Measurements from ENCODE around the gene TTC16. TPM values are rescaled to one million over a fixed set of nuclear protein-coding genes. Genes with fewer than 3 reads are reported as not detected.

TTC16 gene
- total and polyA plus RNA-seq, 2 of the 8 experiments (the other 6 are each of a cell fraction or from before 2014, with no cell fraction given): 0.03 TPM; not detected in 1

DNA sequence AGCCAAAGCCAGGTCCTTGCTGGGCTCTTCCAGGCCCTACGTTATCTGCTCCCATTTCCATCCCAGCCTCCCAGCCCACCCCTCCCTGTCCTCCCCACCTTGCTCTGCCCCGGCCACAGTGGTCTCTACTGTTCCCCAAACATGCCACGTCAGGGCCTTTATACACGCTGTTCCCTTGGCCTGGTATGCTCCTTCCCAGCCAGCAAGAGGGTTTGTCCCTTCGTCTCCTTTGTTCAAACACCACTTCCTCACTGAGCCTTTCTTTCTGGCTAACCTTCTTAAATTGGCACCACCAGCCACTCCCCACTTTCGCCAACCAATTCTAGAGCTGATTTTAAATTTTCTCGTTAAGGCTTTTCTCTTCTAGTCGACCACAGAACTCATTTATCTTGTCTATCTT, 52.8 kb downstream of the TTC16 start:
- WGBS, 2 experiments (ENCODE audit: extremely low coverage in 1 of 2, insufficient coverage in 1 of 2, insufficient read length in 1 of 2, insufficient replicate concordance in 2 of 2, low coverage in 1 of 2, low lambda C conversion rate in 2 of 2, missing lambda C conversion rate in 1 of 2): 92% methylated on average over 8 of the region's 8 CpGs; no CpG with 5 or more reads in 1 of the 2 experiments
- Histone ChIP-seq H2BK15ac (ENCODE audit: low read length) (no peak overlapping the region), H3K36me3 (ENCODE audit: control insufficient read depth in 2 of 4, insufficient read depth in 4 of 4, low read length in 3 of 4) (no peaks in the 10 kb centered on the region), H3K14ac (ENCODE audit: insufficient read length) (no peak overlapping the region), H4K5ac (ENCODE audit: insufficient read length, low read depth, low read length) (no peak overlapping the region), H3K27me3 (replicated peaks in 1 of 4; ENCODE audit: control insufficient read depth in 3 of 4, extremely low read depth in 1 of 4, insufficient read depth in 3 of 4, low read length in 3 of 4) (no peaks in the 10 kb centered on the region), H4K91ac (replicated peaks; ENCODE audit: insufficient read length, low read length) (no peak overlapping the region), H3K27ac (ENCODE audit: low read depth, low read length) (no peak overlapping the region), H2AFZ (ENCODE audit: low read length) (no peak overlapping the region), H3K23ac (ENCODE audit: insufficient read length) (no peak overlapping the region), H3K4ac (replicated peaks; ENCODE audit: insufficient read length, low read depth, low read length) (no peak overlapping the region), H2BK5ac (ENCODE audit: low read depth, low read length) (0 out of 2 replicates have a peak overlapping the region, but pooled peaks have one; percentile 52), H2AK5ac (ENCODE audit: low read depth, low read length) (no peak overlapping the region), H3K23me2 (ENCODE audit: low read depth, low read length) (no peaks in the 10 kb centered on the region; the same call in 1 of the 2 replicates), H2BK12ac (ENCODE audit: low read depth, low read length) (0 out of 2 replicates have a peak overlapping the region, but pooled peaks have one; percentile 80), H4K20me1 (replicated peaks in 1 of 2; ENCODE audit: control insufficient read depth in 1 of 2, insufficient read depth in 2 of 2, low read length in 2 of 2) (no peaks in the 10 kb centered on the region), H3K4me2 (ENCODE audit: insufficient read depth in 1 of 2, low read depth in 2 of 2, low read length in 2 of 2) (no peak overlapping the region), H3K79me1 (ENCODE audit: low read depth, low read length) (no peaks in the 10 kb centered on the region), H3K9ac (replicated peaks in 1 of 4; ENCODE audit: extremely low read depth in 1 of 4, low read depth in 3 of 4, low read length in 3 of 4) (no peak overlapping the region), H2BK120ac (replicated peaks; ENCODE audit: low read depth, low read length) (no peak overlapping the region), H2BK20ac (ENCODE audit: low read length) (no peak overlapping the region), H3K4me1 (replicated peaks in 1 of 4; ENCODE audit: control insufficient read depth in 3 of 4, insufficient read depth in 4 of 4, low read length in 3 of 4) (peaks cover 4 to 21% (median 10%) of the 10 kb centered on the region in 4 experiments), H3K79me2 (ENCODE audit: control insufficient read depth in 1 of 2, insufficient read depth in 2 of 2, low read length in 2 of 2) (no peaks in the 10 kb centered on the region), H4K8ac (ENCODE audit: extremely low read depth, insufficient read depth, low read length) (no peak overlapping the region), H3K9me3 (ENCODE audit: insufficient read depth in 2 of 2, low read depth in 1 of 2, low read length in 1 of 2) (no peaks in the 10 kb centered on the region), H3K18ac (ENCODE audit: extremely low read depth, low read length) (no peak overlapping the region), H3K4me3 (ENCODE audit: extremely low read depth in 1 of 4, insufficient read depth in 2 of 4, low read depth in 3 of 4, low read length in 4 of 4) (no peak overlapping the region), H3K56ac (replicated peaks; ENCODE audit: insufficient read length, low read depth, low read length) (no peak overlapping the region)
- no peak for FAIRE-seq
- CTCF ChIA-PET (ENCODE audit: partially characterized antibody): interaction anchor here (1.4 to 14.6 kb wide), 5 partner anchors 17 to 34 kb away, joined by 4 to 227 read pairs (median 8); partner anchors contain the start of genes CDK9, SH2D3C and TOR2A
- no peak for DNase-seq (ENCODE audit: low read depth in 1 of 2, low spot score in 2 of 2)
- POLR2A ChIA-PET (ENCODE audit: partially characterized antibody): interaction anchor here (1.2 kb wide), 1 partner anchor 26 kb away, joined by 3 read pairs; no protein-coding TSS in a partner anchor
- TF ChIP-seq CTBP2 (IDR thresholded peaks at IDR 0.05; ENCODE audit: borderline replicate concordance, insufficient read depth, insufficient read length, low read length) (no peak), CEBPB (IDR thresholded peaks at IDR 0.05; ENCODE audit: low read depth, low read length) (no peak), POU5F1 (IDR thresholded peaks at IDR 0.05; ENCODE audit: low read depth, low read length) (no peak), BRCA1 (IDR thresholded peaks at IDR 0.05; ENCODE audit: low read depth, low read length) (no peak), TCF12 (IDR thresholded peaks at IDR 0.05; ENCODE audit: low read depth, low read length) (no peak), ZNF274 (IDR thresholded peaks at IDR 0.05; ENCODE audit: borderline replicate concordance, extremely low read depth, low read length) (no peak), CHD2 (IDR thresholded peaks at IDR 0.05; ENCODE audit: low read length) (no peak)
- TF ChIP-seq, protein P1, sequence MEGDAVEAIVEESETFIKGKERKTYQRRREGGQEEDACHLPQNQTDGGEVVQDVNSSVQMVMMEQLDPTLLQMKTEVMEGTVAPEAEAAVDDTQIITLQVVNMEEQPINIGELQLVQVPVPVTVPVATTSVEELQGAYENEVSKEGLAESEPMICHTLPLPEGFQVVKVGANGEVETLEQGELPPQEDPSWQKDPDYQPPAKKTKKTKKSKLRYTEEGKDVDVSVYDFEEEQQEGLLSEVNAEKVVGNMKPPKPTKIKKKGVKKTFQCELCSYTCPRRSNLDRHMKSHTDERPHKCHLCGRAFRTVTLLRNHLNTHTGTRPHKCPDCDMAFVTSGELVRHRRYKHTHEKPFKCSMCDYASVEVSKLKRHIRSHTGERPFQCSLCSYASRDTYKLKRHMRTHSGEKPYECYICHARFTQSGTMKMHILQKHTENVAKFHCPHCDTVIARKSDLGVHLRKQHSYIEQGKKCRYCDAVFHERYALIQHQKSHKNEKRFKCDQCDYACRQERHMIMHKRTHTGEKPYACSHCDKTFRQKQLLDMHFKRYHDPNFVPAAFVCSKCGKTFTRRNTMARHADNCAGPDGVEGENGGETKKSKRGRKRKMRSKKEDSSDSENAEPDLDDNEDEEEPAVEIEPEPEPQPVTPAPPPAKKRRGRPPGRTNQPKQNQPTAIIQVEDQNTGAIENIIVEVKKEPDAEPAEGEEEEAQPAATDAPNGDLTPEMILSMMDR (IDR thresholded peaks at IDR 0.05; ENCODE audit: control extremely low read depth in 1 of 3, insufficient read depth in 1 of 3, low read depth in 1 of 3, low read length in 3 of 3): no peak
- TF ChIP-seq, protein P2, sequence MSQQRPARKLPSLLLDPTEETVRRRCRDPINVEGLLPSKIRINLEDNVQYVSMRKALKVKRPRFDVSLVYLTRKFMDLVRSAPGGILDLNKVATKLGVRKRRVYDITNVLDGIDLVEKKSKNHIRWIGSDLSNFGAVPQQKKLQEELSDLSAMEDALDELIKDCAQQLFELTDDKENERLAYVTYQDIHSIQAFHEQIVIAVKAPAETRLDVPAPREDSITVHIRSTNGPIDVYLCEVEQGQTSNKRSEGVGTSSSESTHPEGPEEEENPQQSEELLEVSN (IDR thresholded peaks at IDR 0.05): no peak
- TF ChIP-seq, protein P3, sequence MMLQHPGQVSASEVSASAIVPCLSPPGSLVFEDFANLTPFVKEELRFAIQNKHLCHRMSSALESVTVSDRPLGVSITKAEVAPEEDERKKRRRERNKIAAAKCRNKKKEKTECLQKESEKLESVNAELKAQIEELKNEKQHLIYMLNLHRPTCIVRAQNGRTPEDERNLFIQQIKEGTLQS (IDR thresholded peaks at IDR 0.05; ENCODE audit: insufficient read depth, low read depth, low read length): no peak
